GM15510 (cell line): Measurements from ENCODE around the gene OTULINL.

ENCODE experiments used
- POLR2A ChIP-seq: IDR thresholded peaks from 3 replicates; pipeline ENCODE4 v1.6.1; 2011; ENCODE audit warnings: borderline replicate concordance; ENCODE audit not compliant: insufficient read length; ENCODE audit errors: extremely low read depth

The OTULINL gene

DNA sequence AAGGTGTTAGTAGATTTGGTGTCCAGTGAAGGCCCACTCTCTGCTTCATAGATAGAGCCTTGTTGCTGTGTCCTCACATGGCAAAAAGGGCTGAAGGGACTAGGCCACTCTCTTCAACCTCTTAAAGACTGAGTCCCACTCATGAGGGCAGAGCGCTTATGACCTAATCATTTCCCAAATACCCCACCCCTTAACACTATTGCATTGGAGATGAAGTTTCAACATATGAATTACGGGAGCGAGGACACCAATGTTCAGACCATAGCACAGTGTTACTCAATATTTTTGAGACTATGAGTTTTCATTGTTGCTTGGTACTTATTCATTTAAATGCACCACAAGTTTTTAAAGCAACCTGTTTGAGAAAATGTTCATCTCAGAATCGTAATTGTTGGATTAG, 8.8 kb upstream of the OTULINL start:
- no peak for TF ChIP-seq POLR2A

DNA sequence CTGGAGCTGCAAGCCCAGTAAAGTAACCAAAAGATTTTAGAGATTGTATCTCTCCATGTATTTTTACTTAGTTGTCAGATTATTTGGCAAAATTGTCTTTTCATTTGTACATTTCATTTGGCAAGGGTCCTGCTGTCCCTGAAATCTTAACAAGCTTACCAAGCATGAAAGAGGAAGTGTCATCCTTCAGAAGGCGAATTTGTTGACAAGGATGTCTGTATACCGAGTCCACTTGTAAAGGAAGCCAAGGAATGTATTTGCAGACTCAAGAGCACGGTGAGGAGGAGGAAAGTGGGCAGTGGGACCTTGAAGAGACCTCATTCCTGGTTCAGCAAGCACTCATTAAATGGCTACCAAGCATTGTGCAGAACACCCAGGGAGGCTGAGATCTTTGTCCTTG, 7.5 kb upstream of the OTULINL start:
- TF ChIP-seq POLR2A, result no peak

DNA sequence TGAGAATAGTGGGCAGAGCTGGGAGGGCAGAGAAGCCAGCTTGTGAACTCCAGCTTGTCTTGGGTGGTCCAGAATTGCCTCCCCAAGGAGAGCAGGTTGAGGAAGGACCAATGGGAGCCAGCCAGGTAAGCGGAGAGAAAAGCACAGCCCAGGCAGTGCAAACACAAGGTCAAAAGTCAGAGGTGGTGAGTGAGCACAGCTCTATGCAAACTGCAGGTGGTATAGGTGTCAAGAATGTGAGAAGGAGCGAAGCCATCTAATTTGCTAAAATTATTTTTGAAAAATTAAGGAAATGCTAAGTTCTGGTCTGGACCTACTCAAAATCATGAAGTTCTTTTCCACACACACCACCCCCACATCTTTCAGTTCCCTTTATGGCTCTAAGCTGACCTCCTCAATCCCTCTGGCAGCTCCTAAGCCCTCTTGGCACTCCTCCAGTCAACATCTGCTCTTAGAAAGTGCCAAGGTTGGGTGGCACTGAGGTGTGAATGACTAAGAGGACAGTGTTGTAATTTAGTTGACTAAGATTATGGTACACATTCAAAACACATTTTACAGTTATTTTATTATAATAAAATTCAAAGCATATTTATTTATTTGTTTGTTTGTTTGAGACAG, 6.6 kb upstream of the OTULINL start:
- TF ChIP-seq POLR2A, result no peak

DNA sequence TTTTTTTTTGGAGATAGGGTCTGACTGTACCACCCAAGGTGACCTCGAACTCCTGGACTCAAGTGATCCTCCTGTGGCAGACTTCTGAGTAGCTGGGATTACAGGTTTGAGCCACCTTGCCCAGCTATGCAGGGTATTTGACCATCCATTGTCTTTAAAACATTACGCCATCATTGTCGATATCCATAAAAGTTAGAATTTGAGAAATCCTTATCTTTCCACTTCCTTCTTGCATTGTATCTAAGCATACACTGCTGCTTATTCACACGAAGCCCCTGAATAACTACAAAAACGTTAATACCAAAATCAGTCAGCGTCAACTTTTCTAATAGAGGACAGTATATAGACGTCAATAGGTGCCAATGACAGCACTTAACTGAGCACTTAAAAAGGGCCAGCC, 5.4 kb upstream of the OTULINL start:
- no peak for TF ChIP-seq POLR2A

DNA sequence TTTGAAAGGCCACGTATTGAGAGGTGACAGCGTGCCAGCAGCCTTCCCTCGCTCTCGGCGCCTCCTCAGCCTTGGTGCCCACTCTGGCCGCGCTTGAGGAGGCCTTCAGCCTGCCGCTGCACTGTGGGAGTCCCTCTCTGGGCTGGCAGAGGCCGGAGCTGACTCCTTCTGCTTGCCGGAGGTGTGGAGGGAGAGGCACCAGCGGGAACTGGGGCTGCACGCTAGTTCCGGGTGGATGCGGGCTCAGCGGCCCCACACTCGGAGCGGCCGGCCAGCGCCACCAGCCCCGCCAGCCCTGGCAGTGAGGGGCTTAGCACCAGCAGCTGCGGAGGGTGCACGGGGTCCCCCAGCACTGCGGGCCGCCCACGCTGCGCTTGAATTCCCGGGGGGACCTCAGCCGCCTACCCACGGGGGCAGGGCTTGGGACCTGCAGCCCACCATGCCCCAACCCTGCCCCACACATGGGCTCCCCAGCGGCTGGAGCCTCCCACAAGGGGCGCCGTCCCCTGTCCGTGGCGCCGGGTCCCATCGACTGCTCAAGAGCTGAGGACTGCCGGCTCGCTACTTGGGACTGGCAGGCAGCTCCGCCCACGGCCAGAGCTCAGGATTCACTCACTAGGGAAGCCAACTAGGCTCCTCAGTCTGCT, 4.4 kb upstream of the OTULINL start:
- no peak for TF ChIP-seq POLR2A

DNA sequence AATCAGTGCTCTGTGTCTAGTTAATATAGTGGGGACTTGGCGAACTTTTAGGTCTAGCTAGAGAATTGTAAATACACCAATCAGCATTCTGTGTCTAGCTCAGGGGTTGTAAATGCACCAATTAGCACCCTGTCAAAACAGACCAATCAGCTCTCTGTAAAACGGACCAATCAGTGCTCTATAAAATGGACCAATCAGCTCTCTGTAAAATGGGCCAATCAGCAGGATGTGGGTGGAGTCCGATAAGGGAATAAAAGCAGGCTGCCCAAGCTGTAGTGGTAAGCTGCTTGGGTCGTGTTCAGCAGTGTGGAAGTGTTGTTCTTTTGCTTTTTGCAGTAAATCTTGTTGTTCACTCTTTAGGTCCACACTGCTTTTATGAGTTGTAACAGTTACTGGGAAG, 3.6 kb upstream of the OTULINL start:
- no peak for TF ChIP-seq POLR2A

DNA sequence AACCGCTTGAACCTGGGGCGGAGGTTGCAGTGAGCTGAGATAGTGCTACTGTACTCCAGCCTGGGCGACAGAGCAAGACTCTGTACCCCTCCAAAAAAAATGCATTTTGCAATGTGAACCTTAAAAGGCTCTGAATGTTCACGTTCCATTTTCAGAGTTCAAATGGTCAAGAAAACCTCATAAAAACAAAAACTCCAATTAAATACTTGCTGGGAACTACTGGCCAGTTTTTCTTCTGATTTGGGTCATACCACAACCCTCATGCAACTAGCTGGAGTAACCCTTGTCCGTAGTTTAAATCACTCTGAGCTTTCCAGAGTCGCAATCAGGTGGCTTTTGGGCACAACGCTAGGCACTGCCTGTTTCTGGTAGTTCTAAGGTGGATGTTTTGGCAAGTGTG, 2.3 kb upstream of the OTULINL start:
- no peak for TF ChIP-seq POLR2A

DNA sequence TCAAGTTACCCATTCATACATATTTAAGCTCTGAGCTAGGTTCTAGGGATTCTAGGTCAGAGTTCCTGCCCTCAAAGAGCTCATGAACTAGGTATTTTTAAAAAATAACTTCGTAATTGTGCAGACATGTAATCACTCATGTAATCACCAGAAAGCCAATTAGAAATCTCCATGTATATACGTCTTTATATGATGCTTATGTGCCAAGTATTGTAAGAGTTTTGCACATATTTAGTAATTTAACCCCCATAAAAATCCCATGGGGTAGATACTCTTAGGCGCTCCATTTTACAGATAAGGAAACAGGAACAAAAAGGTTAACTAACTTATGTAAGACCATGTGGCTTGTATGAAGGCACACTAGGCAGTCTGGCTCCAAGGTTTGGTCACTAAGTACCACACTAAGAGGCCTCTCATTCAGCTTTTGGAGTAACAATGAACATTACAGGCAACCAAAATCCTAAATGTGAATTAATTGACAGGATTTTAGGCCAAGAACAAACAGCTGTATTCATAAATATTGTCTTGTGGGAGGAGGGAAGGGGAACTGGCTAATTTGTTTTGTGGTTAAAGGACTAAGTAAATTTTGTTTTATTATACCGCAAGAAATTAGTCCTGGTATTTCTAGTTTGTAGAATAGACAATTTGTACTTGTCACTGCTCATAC, 1.7 kb upstream of the OTULINL start:
- TF ChIP-seq POLR2A, result no peak

DNA sequence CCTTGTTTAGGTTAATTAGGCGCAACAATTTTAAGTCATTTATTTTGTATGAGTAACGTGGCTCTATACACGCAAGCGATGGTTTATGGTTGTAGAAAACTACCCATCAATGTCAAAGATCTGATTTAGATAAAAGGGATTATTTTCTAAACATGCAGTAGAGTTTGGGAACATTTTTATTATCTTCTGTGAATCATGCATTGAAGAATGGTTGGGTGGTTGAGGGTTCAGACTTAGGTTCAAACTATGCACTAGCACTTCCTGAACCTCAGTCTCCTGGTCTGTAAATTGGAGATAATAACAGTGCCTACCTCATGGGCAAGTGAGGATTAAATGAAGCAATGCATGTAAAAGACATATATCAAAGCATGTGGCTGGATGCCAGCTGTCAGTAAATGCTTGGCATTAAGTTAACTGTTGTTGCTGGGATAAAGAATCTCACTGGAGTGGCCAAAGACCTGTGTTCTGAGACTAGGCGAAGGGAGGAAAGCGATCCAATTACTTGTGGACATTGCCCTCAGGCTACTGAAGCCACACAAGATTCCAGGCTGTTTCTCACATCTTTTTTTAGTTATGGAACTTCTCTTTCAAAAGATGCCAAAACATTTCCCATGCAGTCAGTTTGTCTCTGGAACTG, 1.1 kb upstream of the OTULINL start:
- no peak for TF ChIP-seq POLR2A

DNA sequence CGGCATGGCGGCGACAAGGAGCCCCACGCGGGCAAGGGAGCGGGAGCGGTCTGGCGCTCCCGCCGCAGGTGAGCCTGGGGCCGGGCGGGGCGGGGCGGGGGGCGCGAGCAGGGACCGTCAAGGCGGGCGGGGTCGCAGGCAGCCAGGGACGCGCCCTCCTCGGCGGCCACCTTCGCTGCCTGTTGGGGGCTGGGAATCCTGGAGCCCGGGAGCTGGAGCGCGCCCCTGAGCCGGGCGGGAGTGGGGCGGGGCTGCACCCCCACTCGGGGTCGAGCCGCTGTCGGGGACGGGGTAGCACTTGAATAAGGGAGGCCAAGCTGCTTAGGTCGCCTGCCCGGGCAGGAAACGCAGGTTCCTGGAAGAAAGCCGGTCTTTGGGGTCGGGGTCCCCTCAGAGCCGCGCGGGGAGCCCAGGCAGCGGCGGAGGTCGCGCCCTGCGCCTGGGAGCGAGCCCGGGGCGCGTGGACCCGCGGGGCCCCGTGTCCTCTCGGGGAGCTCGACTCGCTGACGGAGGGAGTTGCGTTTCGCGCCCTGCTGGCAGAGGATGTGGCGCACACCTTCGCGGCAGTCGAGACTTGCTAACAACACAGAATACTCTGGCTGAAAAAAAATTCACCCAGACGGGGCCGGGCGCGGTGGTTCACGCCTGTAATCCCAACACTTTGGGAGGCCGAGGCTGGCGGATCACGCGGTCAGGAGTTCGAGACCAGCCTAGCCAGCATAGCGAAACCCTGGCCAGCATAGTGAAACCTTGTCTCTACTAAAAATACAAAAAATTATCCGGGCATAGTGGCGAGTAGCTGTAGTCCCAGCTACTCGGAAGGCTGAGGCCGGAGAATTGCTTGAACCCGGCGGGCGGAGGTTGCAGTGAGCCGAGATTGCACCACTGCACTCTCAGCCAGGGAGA, 552 bp downstream of the OTULINL start:
- TF ChIP-seq POLR2A, result no peak

DNA sequence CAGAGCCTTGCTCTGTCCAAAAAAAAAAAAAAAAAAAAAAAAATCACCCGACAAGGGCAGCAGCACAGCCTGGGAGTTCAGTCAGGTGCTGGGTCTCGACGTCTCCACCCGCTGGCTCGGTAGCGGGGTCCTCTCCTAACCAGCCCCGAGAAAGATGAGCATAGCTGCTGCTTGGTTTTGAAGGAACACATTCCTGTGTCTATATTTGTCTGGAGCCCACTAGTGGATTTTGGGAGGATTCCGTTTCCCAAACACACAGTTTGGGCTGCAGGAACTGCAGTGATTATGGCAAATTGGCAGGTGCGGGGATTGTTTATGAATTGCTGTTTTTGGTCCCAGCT, 1.2 kb downstream of the OTULINL start:
- no peak for TF ChIP-seq POLR2A

DNA sequence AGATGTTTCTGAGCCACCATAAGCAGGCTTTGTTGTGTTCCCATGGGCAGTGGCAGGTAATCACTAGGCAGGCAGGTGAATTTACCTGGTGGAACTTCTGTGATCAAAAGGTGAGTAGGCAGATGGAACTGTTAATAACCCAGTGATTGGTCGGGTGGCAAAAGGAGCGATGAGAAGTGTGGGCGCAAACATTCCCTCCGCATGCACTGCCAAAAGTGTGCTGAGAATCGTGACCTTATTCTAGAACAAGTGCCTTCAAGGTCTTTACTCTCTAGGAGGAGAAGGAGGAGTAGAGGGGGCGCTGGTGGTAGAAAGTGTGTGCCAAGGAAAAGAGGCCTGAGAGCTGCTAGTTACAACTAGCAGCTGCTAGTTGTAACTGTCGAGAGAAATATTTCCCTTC, 3.3 kb downstream of the OTULINL start:
- no peak for TF ChIP-seq POLR2A

DNA sequence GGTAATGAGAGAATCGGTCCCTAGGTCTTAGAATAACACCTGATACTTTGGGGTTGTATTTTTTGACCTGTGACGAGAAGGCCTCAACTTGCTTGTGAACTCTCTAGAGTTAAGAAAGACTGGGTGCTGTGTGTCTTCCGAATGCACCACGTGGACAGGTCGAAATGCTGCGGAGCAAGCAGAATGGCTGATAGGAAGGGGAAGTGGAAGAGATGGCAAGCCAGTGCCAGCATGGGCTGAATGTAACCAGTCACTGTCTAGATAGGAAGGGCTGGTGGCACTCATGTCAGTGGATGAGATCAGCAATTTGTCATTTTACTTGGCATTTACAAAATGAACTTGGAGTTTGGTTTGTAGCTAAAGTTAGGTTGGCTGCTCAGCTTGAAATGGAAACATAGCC, 5.6 kb downstream of the OTULINL start:
- TF ChIP-seq POLR2A, result no peak

DNA sequence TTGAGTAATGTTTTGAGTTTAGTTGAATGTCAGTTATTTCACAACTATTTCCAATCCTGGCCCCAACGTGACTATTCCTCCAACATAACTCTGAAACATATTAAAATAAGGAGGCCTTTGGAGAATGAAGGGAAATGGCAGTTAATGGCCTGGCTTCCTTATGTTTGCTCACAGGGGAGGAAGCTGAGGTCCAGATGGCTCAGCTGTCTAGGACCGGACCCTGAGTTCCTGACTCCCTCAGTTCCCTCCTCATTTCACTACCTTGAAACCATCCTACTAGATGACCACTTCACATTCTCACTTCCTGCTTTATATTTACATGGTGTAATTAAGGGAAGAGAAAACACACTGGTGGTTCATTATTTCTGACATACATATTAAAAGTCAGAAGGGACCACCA, 6.6 kb downstream of the OTULINL start:
- TF ChIP-seq POLR2A, result no peak
